Lung microvascular endothelial cell (primary cell): Measurements from ENCODE around the gene ARHGAP4. TPM values are rescaled to one million over a fixed set of nuclear protein-coding genes. Genes with fewer than 3 reads are reported as not detected.
A peak's percentile ranks its signal among the peaks of the same experiment; 100 is the strongest.

Experiments used
- DNase-seq, 2 donors: peaks; one replicate each; pipeline versions ENCODE4 v3.0.0 to v3.0.0-alpha.2; 2010; ENCODE audit warnings: low read depth in 2 of 2
- total RNA-seq: library from RNA; depleted of rRNA; stranded (reverse); fragments of >200 nt; gene quantifications from 2 replicates; pipeline ENCODE4 v1.2.1, GENCODE V29; 2014

The ARHGAP4 gene
- 2.8 and 5.2 TPM in 2 replicates for total RNA-seq

DNA sequence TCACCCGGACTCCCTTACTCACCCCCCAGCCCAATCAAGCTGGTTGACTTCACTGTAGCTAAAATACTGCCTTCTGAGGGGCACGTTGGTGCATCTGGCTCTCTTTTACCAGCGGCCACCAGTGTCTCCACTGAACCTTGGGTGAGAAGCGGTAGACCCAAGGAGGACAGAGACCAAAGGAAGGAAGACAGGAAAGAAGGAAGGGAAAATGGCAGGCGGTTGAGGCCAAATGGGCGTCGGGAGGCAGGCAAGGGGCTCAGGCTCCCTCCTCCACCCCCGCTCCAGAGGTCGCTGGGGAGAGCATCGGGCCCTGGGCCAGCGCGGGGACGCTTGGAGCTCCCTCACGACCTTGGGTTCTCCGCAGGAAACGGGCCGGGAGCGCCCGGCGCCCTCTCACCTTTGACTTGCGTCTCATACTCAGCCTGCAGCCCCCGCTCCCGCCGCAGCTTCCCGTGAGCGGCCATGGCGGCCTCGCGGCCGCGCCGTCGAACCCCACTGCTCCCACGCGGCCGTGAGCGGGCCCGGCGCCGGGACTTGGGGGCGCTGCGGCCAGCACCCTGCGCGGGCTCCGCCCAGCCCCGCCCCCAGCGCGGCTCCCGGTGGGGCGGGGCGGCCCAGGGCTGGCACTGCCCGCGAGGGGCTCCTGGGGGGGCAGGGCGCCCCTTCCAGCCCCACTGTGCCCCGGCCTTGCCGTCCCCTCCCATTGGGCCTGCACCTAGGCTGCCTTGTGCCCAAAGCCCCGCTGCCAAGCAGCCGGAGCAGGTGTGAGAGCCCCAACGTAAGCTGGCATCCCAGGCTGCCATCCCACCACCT, at the start of gene ARHGAP4:
ARHGAP4 (minus strand) TSS at position 526 of the 813 bp plus-strand sequence; CDS start at position 464, 62 bp downstream.
- no peak for DNase-seq

DNA sequence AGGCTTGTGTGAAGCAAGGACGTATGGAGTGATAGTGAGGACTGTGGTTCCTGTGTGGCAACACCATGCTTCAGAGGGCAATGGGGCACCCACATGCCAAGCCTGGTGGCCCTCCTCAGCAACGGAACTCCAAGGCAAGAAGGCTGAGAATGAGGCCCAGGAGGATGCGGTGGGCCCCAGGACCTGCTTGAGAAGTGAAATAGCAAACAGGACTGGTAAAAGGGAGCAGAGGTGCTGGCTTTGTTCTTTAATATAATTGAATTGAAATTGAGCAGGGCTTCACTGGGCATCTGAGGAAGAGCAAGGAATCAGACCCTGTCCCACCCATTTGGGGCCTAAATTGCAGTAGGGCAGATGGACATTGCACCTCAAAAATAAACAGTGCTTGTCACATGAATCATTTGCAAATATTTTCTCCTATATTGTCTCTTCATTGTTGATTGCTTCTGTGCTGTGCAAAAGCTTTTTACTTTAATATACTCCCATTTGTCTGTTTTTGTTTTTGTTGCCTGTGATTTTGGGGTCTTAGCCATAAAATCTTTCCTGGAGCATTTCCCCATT, 48.7 kb upstream of the ARHGAP4 start:
- no peak for DNase-seq

- DNase-seq = peak in 1 of 2 donors; percentile 35
Observed at GRCh38 chrX:153974003-153974725, 48.1 kb upstream of the ARHGAP4 start.

- no peak for DNase-seq
Observed at GRCh38 chrX:153973127-153974002, 47.3 kb upstream of the ARHGAP4 start.

GRCh38 chrX:153972368-153973126, 46.5 kb upstream of the ARHGAP4 start, which contains the start of gene TMEM187:
TMEM187 (plus strand) TSS chrX:153972754; CDS start chrX:153982063, 9,309 bp downstream.
- peak; percentile 85 to 91 for DNase-seq

GRCh38 chrX:153971450-153972367, 45.6 kb upstream of the ARHGAP4 start, which contains the start of gene HCFC1:
HCFC1 (minus strand) TSS chrX:153971818; CDS start chrX:153970840, 978 bp downstream.
- peak; percentile 89 to 94 for DNase-seq

DNA sequence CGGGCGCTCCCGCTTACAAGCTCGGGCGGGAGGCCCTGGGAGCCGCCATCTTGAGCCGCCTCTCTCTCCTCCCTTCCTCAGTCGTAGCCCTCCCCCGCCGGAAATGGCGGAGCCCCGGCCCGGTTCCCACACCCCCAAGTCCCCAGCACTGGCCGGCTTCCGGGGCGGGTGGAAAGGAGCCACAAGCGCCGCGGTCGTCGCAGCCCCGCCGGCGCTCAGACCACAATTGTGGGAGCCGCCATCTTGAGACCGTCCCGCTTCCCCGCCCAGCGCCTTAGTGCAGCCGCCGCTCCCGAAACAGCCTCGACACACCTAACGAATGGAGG, 45.0 kb upstream of the ARHGAP4 start:
- peak; percentile 88 to 90 for DNase-seq

DNA sequence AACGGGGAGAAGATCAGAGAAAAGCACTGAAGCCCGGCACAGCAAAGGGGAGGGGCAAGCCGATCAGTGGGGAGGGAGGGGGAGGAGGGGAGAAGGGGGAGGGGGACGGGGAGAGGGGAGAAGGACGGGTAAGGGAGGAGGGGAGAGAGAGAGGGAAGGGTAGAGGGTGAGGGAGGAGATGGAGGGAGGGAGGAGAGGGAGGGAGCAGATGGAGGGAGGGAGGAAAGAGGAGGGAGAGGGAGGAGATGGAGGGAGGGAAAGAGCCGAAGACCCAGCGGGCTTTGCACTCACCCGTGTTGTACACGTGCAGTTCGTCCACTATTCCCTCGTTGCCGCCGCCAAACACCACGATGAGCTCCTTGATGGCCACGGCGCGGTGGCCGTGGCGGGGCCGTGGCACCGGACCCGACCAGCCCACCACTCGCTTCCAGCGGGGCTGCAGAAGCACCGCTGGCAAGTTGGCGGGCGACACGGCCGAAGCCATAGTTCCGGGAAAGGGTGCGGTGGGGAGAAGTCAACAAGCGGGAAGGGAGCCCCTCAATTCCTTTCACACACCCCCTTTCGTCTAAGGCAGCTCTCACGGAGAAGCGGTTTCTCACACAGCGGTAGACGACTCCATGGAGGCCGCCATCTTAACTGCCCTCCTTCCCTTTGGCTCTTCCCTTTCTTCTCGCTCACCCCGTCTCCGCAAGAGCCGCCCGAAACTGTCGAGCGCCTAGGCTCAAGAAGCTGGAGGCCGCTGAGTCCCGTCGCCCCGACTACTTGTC, 44.5 kb upstream of the ARHGAP4 start:
- peak; percentile 34 to 59 for DNase-seq

DNA sequence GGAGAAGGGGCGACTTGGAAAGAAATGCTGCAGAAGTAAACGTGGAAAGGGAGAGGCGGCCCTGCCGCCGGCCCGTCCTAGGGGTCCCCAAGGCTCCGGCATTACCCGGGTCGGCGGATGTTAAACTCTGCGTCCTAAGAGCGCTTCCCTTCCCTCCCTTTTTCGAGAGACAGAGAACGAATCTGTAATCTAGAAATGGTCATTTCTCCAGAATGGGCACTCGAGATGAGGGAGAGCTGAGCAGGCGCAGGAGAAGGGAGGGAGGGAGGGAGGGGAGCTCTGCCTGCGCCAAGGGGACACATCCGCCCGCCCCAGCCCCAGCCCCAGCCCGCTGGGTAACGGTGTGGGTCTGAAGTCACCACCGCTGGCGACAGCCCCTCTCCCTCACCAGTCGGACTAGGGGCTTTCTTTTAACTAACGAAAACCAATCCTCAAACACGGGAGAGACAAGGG, 43.9 kb upstream of the ARHGAP4 start:
- DNase-seq = no peak

- DNase-seq = no peak
Observed at GRCh38 chrX:153969125-153969903, 43.2 kb upstream of the ARHGAP4 start.

DNA sequence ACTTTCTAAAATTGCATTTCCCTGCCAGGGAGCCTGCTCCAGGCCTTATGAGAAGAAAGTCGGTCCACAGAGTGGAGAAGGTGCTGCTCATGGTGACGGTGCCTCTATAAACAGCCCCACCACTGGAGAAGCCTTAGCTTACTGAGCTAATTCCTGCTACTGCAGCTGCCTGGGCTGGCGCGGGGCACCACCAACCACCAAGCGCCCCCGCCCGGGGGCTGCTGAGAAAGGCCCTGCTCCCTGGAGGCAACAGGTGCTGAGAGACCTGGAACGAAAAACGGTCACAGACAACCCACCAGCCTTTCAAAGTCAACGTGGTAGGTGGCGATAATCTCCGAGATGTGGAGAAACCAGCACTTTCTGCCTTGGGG, 42.7 kb upstream of the ARHGAP4 start:
- no peak for DNase-seq

- no peak for DNase-seq
Observed at GRCh38 chrX:153968255-153968654, 42.2 kb upstream of the ARHGAP4 start.

DNA sequence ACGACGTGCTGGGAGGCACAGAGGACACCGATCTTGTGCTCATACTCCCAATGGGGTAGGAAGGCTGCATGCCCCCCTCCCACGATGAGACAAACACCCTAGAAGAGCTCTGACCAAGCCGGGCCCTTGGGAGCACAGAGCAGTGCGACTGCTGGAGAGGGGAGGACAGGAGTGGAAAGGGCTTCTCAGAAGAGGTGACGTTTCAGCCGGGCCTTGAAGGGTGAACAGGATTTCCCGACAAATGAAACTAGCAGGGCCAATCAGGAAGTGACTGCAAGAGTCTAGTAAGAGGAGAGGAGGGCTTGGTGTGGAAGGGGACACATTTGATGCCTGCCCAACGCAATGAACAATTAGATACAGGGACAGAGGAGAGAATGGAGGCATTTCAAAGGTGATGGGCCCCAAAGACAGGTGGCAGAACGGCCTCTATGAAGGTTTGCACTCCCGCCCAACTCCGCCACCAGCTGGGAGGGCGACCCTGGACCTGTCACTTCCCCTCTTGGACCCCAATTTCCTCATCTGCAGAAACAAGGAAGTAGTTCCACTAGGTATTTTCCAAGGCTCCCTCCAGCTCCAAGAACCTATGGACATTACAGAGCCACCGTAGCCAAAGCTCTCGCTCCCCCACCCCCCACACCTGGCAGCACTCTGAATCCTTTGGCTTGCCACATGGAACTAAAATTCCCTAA, 41.6 kb upstream of the ARHGAP4 start:
- peak; percentile 35 to 59 for DNase-seq

- DNase-seq = no peak
Observed at GRCh38 chrX:153966841-153967535, 40.9 kb upstream of the ARHGAP4 start.

- no peak for DNase-seq
Observed at GRCh38 chrX:153966283-153966688, 40.2 kb upstream of the ARHGAP4 start.

GRCh38 chrX:153965406-153965805, 39.3 kb upstream of the ARHGAP4 start:
- no peak for DNase-seq

DNA sequence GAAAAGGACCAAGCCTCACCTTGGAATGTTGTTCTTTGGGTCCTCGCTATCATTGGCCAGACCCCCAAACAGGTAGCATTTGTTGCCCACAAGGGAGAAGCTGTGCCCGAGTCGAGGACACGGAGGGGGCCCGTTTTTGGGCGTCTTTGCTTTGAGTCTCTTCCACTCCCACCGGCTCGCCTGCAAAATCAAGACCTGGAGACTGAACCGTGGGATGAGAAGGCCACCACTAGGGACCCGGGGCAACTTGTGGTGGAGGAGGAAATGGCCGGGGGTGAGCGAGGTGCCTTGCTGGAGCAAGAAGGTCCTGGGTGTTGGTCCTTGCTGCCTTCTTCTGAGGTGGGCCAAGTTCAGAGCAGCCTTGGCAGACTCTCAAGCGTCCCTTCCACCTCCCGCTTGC, 38.0 kb upstream of the ARHGAP4 start:
- DNase-seq = no peak
